ENCODE measurements around the gene ANK2.

GRCh38 chr4:113049421-113050370 is at the start of gene ANK2:
- no peak for TF ChIP-seq MAX (IDR thresholded peaks at IDR 0.05)
- no peak for TF ChIP-seq TCF7L2 (IDR thresholded peaks at IDR 0.05; ENCODE audit: borderline replicate concordance, extremely low read depth, insufficient read depth, insufficient read length)
- no peak for TF ChIP-seq SP1 (IDR thresholded peaks at IDR 0.05; ENCODE audit: low read depth)
- no peak for TF ChIP-seq CTCF (IDR thresholded peaks at IDR 0.05 in 2 of 3, conservative IDR thresholded peaks at IDR 0.05 in 1 of 3; ENCODE audit: borderline replicate concordance in 1 of 3, insufficient read depth in 1 of 3, low read depth in 2 of 3, low read length in 2 of 3)
- no peak for TF ChIP-seq REST (IDR thresholded peaks at IDR 0.05; ENCODE audit: low read depth)
- TF ChIP-seq POLR2A (IDR thresholded peaks at IDR 0.05; ENCODE audit: borderline replicate concordance, extremely low read depth, insufficient read depth, insufficient read length), result no peak
- no peak for TF ChIP-seq POLR2AphosphoS5 (IDR thresholded peaks at IDR 0.05; ENCODE audit: low read depth, low read length)
- TF ChIP-seq YY1 (IDR thresholded peaks at IDR 0.05; ENCODE audit: extremely low read depth, insufficient replicate concordance, low read depth, low read length), result no peak
- TF ChIP-seq ATF3 (IDR thresholded peaks at IDR 0.05), result no peak
- TF ChIP-seq EZH2phosphoT487 (IDR thresholded peaks at IDR 0.05; ENCODE audit: borderline replicate concordance), result no peak
